ENCODE data around the gene INAVA. TPM values are rescaled to one million over a fixed set of nuclear protein-coding genes. Genes with fewer than 3 reads are reported as not detected.

Gene INAVA
- total RNA-seq, 1 donor from 2014 or later: 5.0 TPM

- Mint-ChIP-seq H3K27ac (ENCODE audit: unreplicated experiment) (no peak overlapping the region), H3K4me1 (ENCODE audit: low read depth) (peaks cover 9% of the 10 kb centered on the region)
- DNase-seq (ENCODE audit: low spot score): no peak
Observed at GRCh38 chr1:200887036-200887435, 7.7 kb upstream of the INAVA start.

GRCh38 chr1:200887772-200888348 lies 6.8 kb upstream of the INAVA start:
- no peaks in the 10 kb centered on the region for H3K9me3 Mint-ChIP-seq (ENCODE audit: low read depth)
- H3K27ac Mint-ChIP-seq (ENCODE audit: unreplicated experiment): no peak overlapping the region
- no peak overlapping the region for H3K4me3 Mint-ChIP-seq (ENCODE audit: unreplicated experiment)
- H3K27me3 Mint-ChIP-seq (ENCODE audit: low read depth): peaks cover 2% of the 10 kb centered on the region
- no peak for TF ChIP-seq CTCF (IDR thresholded peaks at IDR 0.05)
- H3K4me1 Mint-ChIP-seq (ENCODE audit: low read depth): peaks cover 18% of the 10 kb centered on the region
- no peaks in the 10 kb centered on the region for H3K36me3 Mint-ChIP-seq (ENCODE audit: low read depth)
- DNase-seq (ENCODE audit: low spot score): no peak

More at GRCh38 chr1:200887036-200887435, 7.7 kb upstream of the INAVA start:
- Mint-ChIP-seq H3K9me3 (ENCODE audit: low read depth) (no peaks in the 10 kb centered on the region), H3K27me3 (ENCODE audit: low read depth) (peaks cover 2% of the 10 kb centered on the region), H3K4me3 (ENCODE audit: unreplicated experiment) (no peak overlapping the region), H3K36me3 (ENCODE audit: low read depth) (no peaks in the 10 kb centered on the region)
- no peak for TF ChIP-seq CTCF (IDR thresholded peaks at IDR 0.05)

GRCh38 chr1:200888349-200888838 lies 6.3 kb upstream of the INAVA start:
- Mint-ChIP-seq H3K9me3 (ENCODE audit: low read depth) (no peaks in the 10 kb centered on the region), H3K4me3 (ENCODE audit: unreplicated experiment) (no peak overlapping the region), H3K36me3 (ENCODE audit: low read depth) (no peaks in the 10 kb centered on the region), H3K4me1 (ENCODE audit: low read depth) (peaks cover 21% of the 10 kb centered on the region), H3K27ac (ENCODE audit: unreplicated experiment) (no peak overlapping the region), H3K27me3 (ENCODE audit: low read depth) (peaks cover 2% of the 10 kb centered on the region)
- TF ChIP-seq CTCF (IDR thresholded peaks at IDR 0.05): no peak
- no peak for DNase-seq (ENCODE audit: low spot score)

- no peak for DNase-seq (ENCODE audit: low spot score)
- no peak for TF ChIP-seq CTCF (IDR thresholded peaks at IDR 0.05)
- Mint-ChIP-seq H3K27ac (ENCODE audit: unreplicated experiment) (no peak overlapping the region), H3K9me3 (ENCODE audit: low read depth) (no peaks in the 10 kb centered on the region), H3K27me3 (ENCODE audit: low read depth) (peaks cover 2% of the 10 kb centered on the region), H3K4me3 (ENCODE audit: unreplicated experiment) (no peak overlapping the region), H3K4me1 (ENCODE audit: low read depth) (peaks cover 33% of the 10 kb centered on the region), H3K36me3 (ENCODE audit: low read depth) (no peaks in the 10 kb centered on the region)
Observed at GRCh38 chr1:200889571-200889970, 5.1 kb upstream of the INAVA start.

GRCh38 chr1:200890027-200890426 lies 4.7 kb upstream of the INAVA start:
- Mint-ChIP-seq H3K4me1 (ENCODE audit: low read depth) (peaks cover 37% of the 10 kb centered on the region), H3K4me3 (ENCODE audit: unreplicated experiment) (no peak overlapping the region), H3K27me3 (ENCODE audit: low read depth) (peaks cover 2% of the 10 kb centered on the region), H3K9me3 (ENCODE audit: low read depth) (no peaks in the 10 kb centered on the region), H3K36me3 (ENCODE audit: low read depth) (no peaks in the 10 kb centered on the region), H3K27ac (ENCODE audit: unreplicated experiment) (no peak overlapping the region)
- no peak for DNase-seq (ENCODE audit: low spot score)
- no peak for TF ChIP-seq CTCF (IDR thresholded peaks at IDR 0.05)

Data from chondrocyte (in vitro differentiated cells).